ENCODE measurements around the gene HDAC9. TPM values are rescaled to one million over a fixed set of nuclear protein-coding genes. Genes with fewer than 3 reads are reported as not detected.

Gene HDAC9
- total RNA-seq, 1 experiment from 2014 or later = 4.3 TPM

GRCh38 chr7:18874880-18875279, 379.3 kb downstream of the HDAC9 start:
- intact Hi-C loops (cut with micrococcal nuclease) = no loop called here
- no peaks in the 10 kb centered on the region for H3K9me2 ChIP-seq (ENCODE audit: insufficient read depth)
- CTCF ChIA-PET = no interaction called here
- H3K27me3 ChIP-seq (ENCODE audit: insufficient read depth, low read length) = no peaks in the 10 kb centered on the region
- no peak overlapping the region for H3K4me3 ChIP-seq (replicated peaks in 1 of 2; ENCODE audit: low read depth in 1 of 2, low read length in 2 of 2)
- POLR2A ChIA-PET = no interaction called here
- no peak overlapping the region for H3K9ac ChIP-seq (ENCODE audit: low read length)
- ATAC-seq = no peak
- H3K9me3 ChIP-seq (ENCODE audit: control insufficient read depth in 1 of 2, insufficient read depth in 1 of 2, low read depth in 1 of 2, low read length in 2 of 2) = no peaks in the 10 kb centered on the region
- no peaks in the 10 kb centered on the region for H3K36me3 ChIP-seq (ENCODE audit: control insufficient read depth in 1 of 2, insufficient read depth in 2 of 2, low read length in 2 of 2)
- H3K79me2 ChIP-seq (ENCODE audit: insufficient read depth, low read length) = no peaks in the 10 kb centered on the region
- no peak overlapping the region for H3K27ac ChIP-seq (ENCODE audit: low read depth, low read length)
- H3K4me1 ChIP-seq (ENCODE audit: control insufficient read depth in 1 of 2, insufficient read depth in 2 of 2, low read length in 2 of 2) = no peaks in the 10 kb centered on the region
- H2AFZ ChIP-seq (ENCODE audit: low read depth, low read length, poor library complexity, severe bottlenecking) = no peak overlapping the region
- no peak for DNase-seq (ENCODE audit: low read depth, low spot score)
- RAD21 ChIA-PET (ENCODE audit: low non-redundant PET in 1 of 2, low total read pairs in 2 of 2, uncharacterized antibody in 2 of 2, unreplicated experiment in 2 of 2) = no interaction called here
- BruUV-seq (replicated peaks) = no TSS peak
- H4K20me1 ChIP-seq (ENCODE audit: insufficient read depth) = no peaks in the 10 kb centered on the region
- H3K4me2 ChIP-seq (ENCODE audit: low read length) = no peak overlapping the region
- TF ChIP-seq EZH2phosphoT487 (IDR thresholded peaks at IDR 0.05; ENCODE audit: borderline replicate concordance) (no peak), CBX3 (IDR thresholded peaks at IDR 0.05; ENCODE audit: low read depth) (no peak), EGR1 (IDR thresholded peaks at IDR 0.05; ENCODE audit: low read depth) (no peak), TCF7L2 (IDR thresholded peaks at IDR 0.05; ENCODE audit: borderline replicate concordance, extremely low read depth, insufficient read depth, insufficient read length) (no peak), POLR2AphosphoS5 (IDR thresholded peaks at IDR 0.05; ENCODE audit: low read depth, low read length) (no peak), SP1 (IDR thresholded peaks at IDR 0.05; ENCODE audit: low read depth) (no peak), SRF (IDR thresholded peaks at IDR 0.05; ENCODE audit: low read depth) (no peak), ELF1 (IDR thresholded peaks at IDR 0.05; ENCODE audit: borderline replicate concordance, low read depth) (no peak), REST (IDR thresholded peaks at IDR 0.05; ENCODE audit: low read depth) (no peak), JUND (IDR thresholded peaks at IDR 0.05) (no peak), POLR2A (IDR thresholded peaks at IDR 0.05; ENCODE audit: borderline replicate concordance, extremely low read depth, insufficient read depth, insufficient read length) (no peak), SIN3A (IDR thresholded peaks at IDR 0.05; ENCODE audit: low read depth) (no peak)
